ENCODE results near the gene CD48.
A peak's percentile ranks its signal among the peaks of the same experiment; 100 is the strongest.

Gene CD48

DNA sequence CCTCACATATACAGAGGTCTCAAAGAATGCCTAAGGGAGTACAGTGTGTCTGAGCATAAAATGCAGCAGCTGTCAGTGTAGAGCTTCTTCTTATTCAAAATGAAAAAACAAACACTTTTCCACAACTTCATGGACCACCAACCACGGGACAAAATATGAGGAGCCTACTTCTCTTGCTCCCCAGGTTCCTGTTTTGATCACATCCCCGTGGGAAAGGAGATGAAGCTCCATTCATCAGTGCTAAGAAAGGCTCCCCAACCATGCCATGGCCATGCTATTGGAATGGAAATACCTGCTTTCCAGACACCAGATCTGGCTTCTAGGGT, 383 bp downstream of the CD48 start:
- Histone ChIP-seq H3K4me3 (ENCODE audit: insufficient read depth, low read length, poor library complexity, severe bottlenecking) (peak overlapping the region; percentile 77), H3K9me2 (replicated peaks; ENCODE audit: insufficient read depth, low read length) (no peaks in the 10 kb centered on the region), H3K79me2 (ENCODE audit: insufficient read depth, low read length) (peaks cover 55% of the 10 kb centered on the region), H3K36me3 (ENCODE audit: low read length) (peaks cover 22% of the 10 kb centered on the region), H3K4me2 (ENCODE audit: low read depth, low read length, poor library complexity, severe bottlenecking) (peak overlapping the region; percentile 84), H2AFZ (ENCODE audit: low read depth, low read length, severe bottlenecking) (no peak overlapping the region), H3K27ac (ENCODE audit: low read depth, low read length) (peak overlapping the region; percentile 99), H3F3A (ENCODE audit: insufficient read depth) (peaks cover 61% of the 10 kb centered on the region), H3K9me3 (ENCODE audit: insufficient read depth, low read length) (no peaks in the 10 kb centered on the region), H4K20me1 (ENCODE audit: low read depth, low read length) (0 out of 2 replicates have a peak, but pooled peaks cover 5% of the 10 kb centered on the region), H3K27me3 (ENCODE audit: low read length) (no peaks in the 10 kb centered on the region), H3K9ac (ENCODE audit: low read length) (peak overlapping the region; percentile 84)
- no peak for TF ChIP-seq EZH2phosphoT487 (conservative IDR thresholded peaks at IDR 0.05; ENCODE audit: low read length)
- TF ChIP-seq, protein P1, sequence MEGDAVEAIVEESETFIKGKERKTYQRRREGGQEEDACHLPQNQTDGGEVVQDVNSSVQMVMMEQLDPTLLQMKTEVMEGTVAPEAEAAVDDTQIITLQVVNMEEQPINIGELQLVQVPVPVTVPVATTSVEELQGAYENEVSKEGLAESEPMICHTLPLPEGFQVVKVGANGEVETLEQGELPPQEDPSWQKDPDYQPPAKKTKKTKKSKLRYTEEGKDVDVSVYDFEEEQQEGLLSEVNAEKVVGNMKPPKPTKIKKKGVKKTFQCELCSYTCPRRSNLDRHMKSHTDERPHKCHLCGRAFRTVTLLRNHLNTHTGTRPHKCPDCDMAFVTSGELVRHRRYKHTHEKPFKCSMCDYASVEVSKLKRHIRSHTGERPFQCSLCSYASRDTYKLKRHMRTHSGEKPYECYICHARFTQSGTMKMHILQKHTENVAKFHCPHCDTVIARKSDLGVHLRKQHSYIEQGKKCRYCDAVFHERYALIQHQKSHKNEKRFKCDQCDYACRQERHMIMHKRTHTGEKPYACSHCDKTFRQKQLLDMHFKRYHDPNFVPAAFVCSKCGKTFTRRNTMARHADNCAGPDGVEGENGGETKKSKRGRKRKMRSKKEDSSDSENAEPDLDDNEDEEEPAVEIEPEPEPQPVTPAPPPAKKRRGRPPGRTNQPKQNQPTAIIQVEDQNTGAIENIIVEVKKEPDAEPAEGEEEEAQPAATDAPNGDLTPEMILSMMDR (IDR thresholded peaks at IDR 0.05; ENCODE audit: insufficient read depth, low read length, poor library complexity, severe bottlenecking): no peak

DNA sequence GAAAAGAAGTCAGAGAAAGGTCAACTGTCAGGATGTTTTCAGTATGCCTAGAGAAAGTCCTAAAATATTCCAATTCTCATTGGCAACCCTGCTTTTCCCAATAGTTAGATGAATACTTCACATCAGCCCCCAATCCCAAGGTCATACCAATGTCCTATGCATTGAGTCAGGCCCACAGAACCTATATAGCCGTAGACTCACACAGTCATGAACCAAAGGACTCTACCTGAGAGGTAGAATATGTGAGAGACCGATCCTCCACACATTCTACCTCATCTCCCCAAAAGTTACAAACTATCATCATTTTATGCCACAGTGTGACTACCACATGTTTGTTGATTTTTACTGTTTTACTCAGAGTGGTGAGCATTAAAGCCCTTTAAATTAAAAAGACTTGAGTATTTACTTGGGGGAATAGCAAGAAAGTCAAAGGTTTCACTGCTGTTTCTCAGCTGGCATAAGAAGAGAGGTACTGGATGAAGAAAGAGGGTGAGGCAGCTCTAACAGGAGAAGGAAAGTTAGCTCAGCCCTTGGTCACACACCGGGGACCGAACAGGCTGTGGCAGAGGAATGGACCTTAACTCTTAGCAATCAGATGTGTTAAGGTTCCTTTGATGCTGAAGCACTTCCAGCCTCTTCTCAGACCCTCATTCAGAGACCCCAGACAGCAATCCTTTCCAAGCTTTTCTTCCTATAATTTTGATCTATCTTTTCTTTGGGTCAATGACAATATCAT, 937 bp downstream of the CD48 start:
- H3F3A ChIP-seq (ENCODE audit: insufficient read depth): peaks cover 61% of the 10 kb centered on the region
- no peak overlapping the region for H2AFZ ChIP-seq (ENCODE audit: low read depth, low read length, severe bottlenecking)
- H3K4me3 ChIP-seq (ENCODE audit: insufficient read depth, low read length, poor library complexity, severe bottlenecking): peak overlapping the region; percentile 77

DNA sequence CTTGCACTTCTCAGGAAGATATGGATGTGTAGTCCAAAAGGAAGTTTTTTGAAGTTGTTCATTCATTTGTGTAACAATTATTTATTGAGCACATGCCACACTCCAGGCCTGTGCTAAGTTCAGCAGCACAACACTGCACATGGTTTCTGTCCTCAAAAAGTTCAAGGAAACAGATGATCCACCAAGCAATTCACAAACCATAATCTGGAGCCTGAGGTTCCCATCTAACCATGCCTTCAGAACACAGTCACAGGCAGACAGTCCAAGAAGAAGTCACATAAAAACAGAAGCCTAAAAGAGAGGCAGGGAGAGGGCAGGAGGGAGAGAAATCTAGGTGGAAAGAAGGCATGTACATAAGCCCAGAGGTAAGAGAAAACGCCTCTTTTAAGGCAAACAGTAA, 1.9 kb downstream of the CD48 start:
- H3K79me2 ChIP-seq (ENCODE audit: insufficient read depth, low read length): peaks cover 70% of the 10 kb centered on the region
- H3K4me2 ChIP-seq (ENCODE audit: low read depth, low read length, poor library complexity, severe bottlenecking): peak overlapping the region; percentile 84
- peaks cover 65% of the 10 kb centered on the region for H3F3A ChIP-seq (ENCODE audit: insufficient read depth)

More for the DNA sequence above, 937 bp downstream of the CD48 start:
- 0 out of 2 replicates have a peak, but pooled peaks cover 6% of the 10 kb centered on the region for H4K20me1 ChIP-seq (ENCODE audit: low read depth, low read length)
- peaks cover 22% of the 10 kb centered on the region for H3K36me3 ChIP-seq (ENCODE audit: low read length)
- no peaks in the 10 kb centered on the region for H3K27me3 ChIP-seq (ENCODE audit: low read length)
- peak overlapping the region; percentile 99 for H3K27ac ChIP-seq (ENCODE audit: low read depth, low read length)
- TF ChIP-seq, protein P1 (IDR thresholded peaks at IDR 0.05; ENCODE audit: insufficient read depth, low read length, poor library complexity, severe bottlenecking): no peak
- TF ChIP-seq EZH2phosphoT487 (conservative IDR thresholded peaks at IDR 0.05; ENCODE audit: low read length): no peak
- peaks cover 61% of the 10 kb centered on the region for H3K79me2 ChIP-seq (ENCODE audit: insufficient read depth, low read length)
- H3K9me3 ChIP-seq (ENCODE audit: insufficient read depth, low read length): no peaks in the 10 kb centered on the region
- no peaks in the 10 kb centered on the region for H3K9me2 ChIP-seq (replicated peaks; ENCODE audit: insufficient read depth, low read length)
- peak overlapping the region; percentile 84 for H3K4me2 ChIP-seq (ENCODE audit: low read depth, low read length, poor library complexity, severe bottlenecking)
- peak overlapping the region; percentile 84 for H3K9ac ChIP-seq (ENCODE audit: low read length)

More for the DNA sequence above, 1.9 kb downstream of the CD48 start:
- Histone ChIP-seq H3K36me3 (ENCODE audit: low read length) (peaks cover 26% of the 10 kb centered on the region), H3K9me2 (replicated peaks; ENCODE audit: insufficient read depth, low read length) (no peaks in the 10 kb centered on the region), H3K27ac (ENCODE audit: low read depth, low read length) (peak overlapping the region; percentile 99), H3K9ac (ENCODE audit: low read length) (peak overlapping the region; percentile 84), H3K4me3 (ENCODE audit: insufficient read depth, low read length, poor library complexity, severe bottlenecking) (peak overlapping the region; percentile 77), H2AFZ (ENCODE audit: low read depth, low read length, severe bottlenecking) (no peak overlapping the region), H3K9me3 (ENCODE audit: insufficient read depth, low read length) (no peaks in the 10 kb centered on the region), H3K27me3 (ENCODE audit: low read length) (no peaks in the 10 kb centered on the region), H4K20me1 (ENCODE audit: low read depth, low read length) (peaks cover 16% of the 10 kb centered on the region; the same call in 1 of the 2 replicates)
- TF ChIP-seq EZH2phosphoT487 (conservative IDR thresholded peaks at IDR 0.05; ENCODE audit: low read length): no peak
- TF ChIP-seq, protein P1 (IDR thresholded peaks at IDR 0.05; ENCODE audit: insufficient read depth, low read length, poor library complexity, severe bottlenecking): no peak
